Measurements from ENCODE around the gene MARCHF4. TPM values are rescaled to one million over a fixed set of nuclear protein-coding genes. Genes with fewer than 3 reads are reported as not detected.

The MARCHF4 gene
- total and polyA plus RNA-seq, 4 donors, result 0.04 to 0.34 (median 0.09) TPM

- ATAC-seq (ENCODE audit: insufficient read depth, low FRiP score), result no peak
- no peaks in the 10 kb centered on the region for H3K9me3 ChIP-seq (ENCODE audit: control insufficient read depth in 4 of 4, insufficient read depth in 3 of 4, low read length in 3 of 4)
- no peak for TF ChIP-seq CTCF (IDR thresholded peaks at IDR 0.05; ENCODE audit: control extremely low read depth, extremely low read depth)
- no peaks in the 10 kb centered on the region for H3K4me1 ChIP-seq (ENCODE audit: control insufficient read depth in 5 of 5, insufficient read depth in 5 of 5, low read length in 5 of 5)
- no peak for DNase-seq
- H3K36me3 ChIP-seq (ENCODE audit: control insufficient read depth in 4 of 4, insufficient read depth in 4 of 4, low read length in 4 of 4), result no peaks in the 10 kb centered on the region
- no peaks in the 10 kb centered on the region for H3K27me3 ChIP-seq (ENCODE audit: control insufficient read depth in 3 of 3, insufficient read depth in 3 of 3, low read length in 2 of 3)
- no peak overlapping the region for H3K27ac ChIP-seq (ENCODE audit: low read depth in 1 of 2, low read length in 1 of 2)
- H3K9ac ChIP-seq (ENCODE audit: insufficient read depth in 1 of 2, low read length in 2 of 2), result no peak overlapping the region
- 80 to 84% methylated on average over 12 of the region's 12 CpGs for WGBS, 2 donors
- H3K4me3 ChIP-seq, result no peak overlapping the region
Measured at GRCh38 chr2:216392945-216393840, 20.9 kb upstream of the MARCHF4 start.

- no peaks in the 10 kb centered on the region for H3K36me3 ChIP-seq (ENCODE audit: control insufficient read depth in 4 of 4, insufficient read depth in 4 of 4, low read length in 4 of 4)
- no peaks in the 10 kb centered on the region for H3K9me3 ChIP-seq (ENCODE audit: control insufficient read depth in 4 of 4, insufficient read depth in 3 of 4, low read length in 3 of 4)
- TF ChIP-seq CTCF (IDR thresholded peaks at IDR 0.05; ENCODE audit: control extremely low read depth, extremely low read depth), result no peak
- H3K27ac ChIP-seq (ENCODE audit: low read depth in 1 of 2, low read length in 1 of 2), result no peak overlapping the region
- H3K4me3 ChIP-seq, result no peak overlapping the region
- WGBS, 2 donors, result 89 to 90% methylated on average over 6 of the region's 6 CpGs
- no peak for DNase-seq
- peaks cover 0 to 3% (median 0%) of the 10 kb centered on the region in 3 donors for H3K27me3 ChIP-seq (ENCODE audit: control insufficient read depth in 3 of 3, insufficient read depth in 3 of 3, low read length in 2 of 3)
- no peak overlapping the region for H3K9ac ChIP-seq (ENCODE audit: insufficient read depth in 1 of 2, low read length in 2 of 2)
- no peaks in the 10 kb centered on the region for H3K4me1 ChIP-seq (ENCODE audit: control insufficient read depth in 5 of 5, insufficient read depth in 5 of 5, low read length in 5 of 5)
- ATAC-seq (ENCODE audit: insufficient read depth, low FRiP score), result no peak
Measured at GRCh38 chr2:216392018-216392562, 19.8 kb upstream of the MARCHF4 start.

GRCh38 chr2:216391401-216391800 lies 19.1 kb upstream of the MARCHF4 start:
- no peak for ATAC-seq (ENCODE audit: insufficient read depth, low FRiP score)
- no peaks in the 10 kb centered on the region for H3K4me1 ChIP-seq (ENCODE audit: control insufficient read depth in 5 of 5, insufficient read depth in 5 of 5, low read length in 5 of 5)
- H3K4me3 ChIP-seq, result no peak overlapping the region
- peaks cover 0 to 3% (median 0%) of the 10 kb centered on the region in 3 donors for H3K27me3 ChIP-seq (ENCODE audit: control insufficient read depth in 3 of 3, insufficient read depth in 3 of 3, low read length in 2 of 3)
- H3K9ac ChIP-seq (ENCODE audit: insufficient read depth in 1 of 2, low read length in 2 of 2), result no peak overlapping the region
- 87 to 91% methylated on average over 6 of the region's 6 CpGs for WGBS, 2 donors
- no peak for TF ChIP-seq CTCF (IDR thresholded peaks at IDR 0.05; ENCODE audit: control extremely low read depth, extremely low read depth)
- no peaks in the 10 kb centered on the region for H3K9me3 ChIP-seq (ENCODE audit: control insufficient read depth in 4 of 4, insufficient read depth in 3 of 4, low read length in 3 of 4)
- H3K27ac ChIP-seq (ENCODE audit: low read depth in 1 of 2, low read length in 1 of 2), result no peak overlapping the region
- DNase-seq, result no peak
- H3K36me3 ChIP-seq (ENCODE audit: control insufficient read depth in 4 of 4, insufficient read depth in 4 of 4, low read length in 4 of 4), result no peaks in the 10 kb centered on the region
